Ascending aorta (tissue), 2 donors: ENCODE measurements around the gene MVB12B. TPM values are rescaled to one million over a fixed set of nuclear protein-coding genes. Genes with fewer than 3 reads are reported as not detected.

Experiments
- DNase-seq, 2 donors: peaks; one replicate each; pipeline ENCODE4 v3.0.0-alpha.2; 2019; ENCODE audit warnings: low spot score in 2 of 2
- H3K27ac ChIP-seq, 2 donors: fragments of 200-600 bp; sonication (generic); one replicate each; pipeline ENCODE4 v1.5.1; 2016 to 2017; ENCODE audit warnings: mild to moderate bottlenecking in 1 of 2
- H3K27me3 ChIP-seq: fragments of 200-600 bp; sonication (generic); one replicate; pipeline ENCODE4 v1.5.1; 2017
- H3K36me3 ChIP-seq, 2 donors: fragments of 200-600 bp; sonication (generic); one replicate each; pipeline ENCODE4 v1.5.1; 2016
- H3K4me1 ChIP-seq, 2 donors: fragments of 200-600 bp; sonication (generic); one replicate each; pipeline ENCODE4 v1.5.1; 2016 to 2017; ENCODE audit warnings: mild to moderate bottlenecking in 1 of 2
- H3K4me3 ChIP-seq, 2 donors: fragments of 200-600 bp; sonication (generic); one replicate each; pipeline ENCODE4 v1.5.1; 2016 to 2017; ENCODE audit warnings: mild to moderate bottlenecking in 1 of 2
- H3K9me3 ChIP-seq, 2 donors: fragments of 200-600 bp; sonication (generic); one replicate each; pipeline ENCODE4 v1.5.1; 2016
- CTCF ChIP-seq, 3 experiments: fragments of 200-600 bp in 2 of 3; fragments of 450-650 bp in 1 of 3; sonication (generic) in 2 of 3; IDR thresholded peaks; one replicate each; pipeline ENCODE4 v1.5.1; 2016 to 2019; ENCODE audit warnings: antibody characterized with exemption in 3 of 3, mild to moderate bottlenecking in 1 of 3, moderate library complexity in 1 of 3
- intact Hi-C: fragments of 100-400 bp; cut with DNase I; formaldehyde crosslinking; loops from one replicate; pipeline ENCODE4 v1.15.1; 2023
- total RNA-seq: library from RNA; depleted of rRNA; stranded (reverse); fragments of >200 nt; gene quantifications from one replicate; pipeline ENCODE4 v1.1.0, GENCODE V29; 2016

The MVB12B gene
- total RNA-seq, 1 donor from 2014 or later: 9.4 TPM

- H3K27ac ChIP-seq: no peak overlapping the region
- no peaks in the 10 kb centered on the region for H3K36me3 ChIP-seq
- no peak overlapping the region for H3K4me3 ChIP-seq
- H3K4me1 ChIP-seq: no peaks in the 10 kb centered on the region
- no peak for TF ChIP-seq CTCF (IDR thresholded peaks at IDR 0.05)
- H3K27me3 ChIP-seq: no peaks in the 10 kb centered on the region
- no peak for DNase-seq
- H3K9me3 ChIP-seq: no peaks in the 10 kb centered on the region
- intact Hi-C loops: no loop called here
Measured at GRCh38 chr9:126456441-126457174, 130.0 kb downstream of the MVB12B start.

- H3K27ac ChIP-seq: no peak overlapping the region
- no peak for TF ChIP-seq CTCF (IDR thresholded peaks at IDR 0.05)
- no peaks in the 10 kb centered on the region for H3K36me3 ChIP-seq
- intact Hi-C loops: no loop called here
- DNase-seq: no peak
- no peaks in the 10 kb centered on the region for H3K9me3 ChIP-seq
- no peaks in the 10 kb centered on the region for H3K4me1 ChIP-seq
- H3K4me3 ChIP-seq: no peak overlapping the region
- H3K27me3 ChIP-seq: no peaks in the 10 kb centered on the region
Measured at GRCh38 chr9:126457175-126457547, 130.5 kb downstream of the MVB12B start.

- Histone ChIP-seq H3K27ac (no peak overlapping the region), H3K4me3 (no peak overlapping the region), H3K9me3 (no peaks in the 10 kb centered on the region), H3K4me1 (no peaks in the 10 kb centered on the region), H3K36me3 (no peaks in the 10 kb centered on the region), H3K27me3 (no peaks in the 10 kb centered on the region)
- TF ChIP-seq CTCF (IDR thresholded peaks at IDR 0.05): no peak
- peak in 1 of 2 donors; percentile 44 for DNase-seq
- intact Hi-C loops: no loop called here
Measured at GRCh38 chr9:126457890-126458289, 131.3 kb downstream of the MVB12B start.

- Histone ChIP-seq H3K4me1 (no peaks in the 10 kb centered on the region), H3K36me3 (no peaks in the 10 kb centered on the region), H3K4me3 (no peak overlapping the region), H3K9me3 (no peaks in the 10 kb centered on the region), H3K27me3 (no peaks in the 10 kb centered on the region), H3K27ac (no peak overlapping the region)
- intact Hi-C loops: no loop called here
- TF ChIP-seq CTCF (IDR thresholded peaks at IDR 0.05): no peak
- no peak for DNase-seq
Measured at GRCh38 chr9:126459126-126459525, 132.5 kb downstream of the MVB12B start.

- DNase-seq: no peak
- Histone ChIP-seq H3K9me3 (no peaks in the 10 kb centered on the region), H3K27ac (no peak overlapping the region), H3K27me3 (no peaks in the 10 kb centered on the region), H3K4me1 (no peaks in the 10 kb centered on the region), H3K36me3 (no peaks in the 10 kb centered on the region), H3K4me3 (no peak overlapping the region)
- no peak for TF ChIP-seq CTCF (IDR thresholded peaks at IDR 0.05)
- intact Hi-C loops: no loop called here
Measured at GRCh38 chr9:126459546-126459945, 132.9 kb downstream of the MVB12B start.
